ENCODE measurements around the gene EEPD1. TPM values are rescaled to one million over a fixed set of nuclear protein-coding genes. Genes with fewer than 3 reads are reported as not detected.

The EEPD1 gene
- total RNA-seq, 2 experiments from 2014 or later, result 1.2 to 1.3 TPM

DNA sequence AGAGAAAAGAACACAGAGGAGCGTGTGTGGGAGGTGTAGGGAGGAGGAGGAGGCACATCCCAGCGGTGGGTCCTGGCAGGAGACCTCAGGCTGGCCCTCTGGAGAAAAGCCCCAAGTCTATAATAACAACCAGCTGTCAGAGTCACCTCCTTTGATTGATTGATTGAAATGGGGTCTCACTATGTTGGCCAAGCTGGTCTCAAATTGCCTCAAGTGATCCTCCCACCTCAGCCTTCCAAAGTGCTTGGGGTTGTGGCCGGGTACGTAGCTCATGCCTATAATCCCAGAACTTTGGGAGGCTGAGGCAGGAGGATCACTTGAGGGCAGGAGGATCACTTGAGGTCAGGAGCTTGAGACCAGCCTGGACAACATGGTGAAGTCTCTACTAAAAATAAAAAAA is 133.6 kb downstream of the EEPD1 start:
- no peak overlapping the region for H3K4me3 Mint-ChIP-seq

DNA sequence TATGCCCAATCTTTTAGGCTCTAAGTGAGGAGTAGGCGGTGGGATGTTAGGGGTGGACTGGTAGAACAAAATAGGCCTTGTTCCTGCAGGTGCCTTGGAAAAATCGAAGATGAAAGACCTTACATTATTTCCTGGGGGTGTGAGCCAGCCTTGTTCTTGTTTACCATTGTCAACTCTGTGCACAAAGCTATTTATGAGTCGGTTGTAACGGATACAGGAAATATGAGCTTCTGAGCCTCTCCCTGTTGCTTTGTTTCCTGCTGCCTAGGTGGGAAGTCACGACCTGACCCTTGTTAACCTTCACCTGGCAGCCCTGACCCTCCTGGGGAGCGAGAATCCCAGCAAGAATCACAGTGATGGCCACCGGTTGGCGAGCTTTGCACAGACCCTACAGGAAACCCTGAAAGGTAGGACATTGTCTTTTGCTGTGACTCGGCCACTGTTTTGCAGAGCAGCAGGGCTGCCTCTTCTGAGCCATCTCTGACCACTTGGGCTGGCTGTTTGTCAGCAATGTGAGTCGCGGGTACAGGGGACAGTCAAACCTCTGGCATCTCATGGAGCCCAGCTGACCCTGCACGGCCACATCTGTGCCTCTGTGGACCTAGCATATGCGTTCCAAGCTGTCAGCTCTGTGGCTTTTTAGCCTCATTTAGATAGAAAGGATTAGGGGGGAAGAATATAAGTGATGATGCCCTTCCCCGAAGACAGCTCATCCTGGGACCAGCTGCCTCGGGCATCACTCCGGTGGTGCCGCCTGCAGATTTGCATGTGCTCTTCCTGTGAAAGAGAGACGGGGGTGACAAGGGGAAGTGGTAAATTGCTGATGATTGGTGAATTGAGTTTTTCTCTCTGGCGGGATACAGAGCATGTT is 134.6 kb downstream of the EEPD1 start:
- intact Hi-C loops (cut with micrococcal nuclease), result loop anchor here (1.0 to 10.0 kb wide), 3 partner anchors 80 to 563 kb away; no protein-coding TSS in a partner anchor
- Mint-ChIP-seq H3K4me3 (peak overlapping the region; percentile 50), H3K27ac (peak overlapping the region; percentile 86), H3K4me1 (ENCODE audit: low read depth) (peaks cover 70% of the 10 kb centered on the region), H3K36me3 (peaks cover 2% of the 10 kb centered on the region), H3K27me3 (no peaks in the 10 kb centered on the region), H3K9me3 (no peaks in the 10 kb centered on the region)
- ChIA-PET CTCF (interaction anchor here (0.8 to 7.0 kb wide), 5 partner anchors 10 to 312 kb away, joined by 3 to 48 read pairs (median 5); no protein-coding TSS in a partner anchor), POLR2A (interaction anchor here (1.1 kb wide), 1 partner anchor 102 kb away, joined by 3 read pairs; the partner anchor contains the start of gene ANLN)
- DNase-seq, result peak; percentile 78

More for the DNA sequence above, 133.6 kb downstream of the EEPD1 start:
- no peaks in the 10 kb centered on the region for H3K9me3 Mint-ChIP-seq
- POLR2A ChIA-PET, result interaction anchor here (1.1 kb wide), 1 partner anchor 171 kb away, joined by 3 read pairs; no protein-coding TSS in a partner anchor
- CTCF ChIA-PET, result interaction anchor here (0.5 to 7.0 kb wide), 6 partner anchors 32 to 1948 kb away, joined by 3 to 48 read pairs (median 3); no protein-coding TSS in a partner anchor
- H3K36me3 Mint-ChIP-seq, result peaks cover 2% of the 10 kb centered on the region
- intact Hi-C loops (cut with micrococcal nuclease), result loop anchor here (1.0 to 10.0 kb wide), 3 partner anchors 79 to 562 kb away; partner anchors contain the start of gene EEPD1
- H3K27ac Mint-ChIP-seq, result peak overlapping the region; percentile 93
- H3K27me3 Mint-ChIP-seq, result no peaks in the 10 kb centered on the region
- H3K4me1 Mint-ChIP-seq (ENCODE audit: low read depth), result peaks cover 67% of the 10 kb centered on the region
- DNase-seq, result no peak

DNA sequence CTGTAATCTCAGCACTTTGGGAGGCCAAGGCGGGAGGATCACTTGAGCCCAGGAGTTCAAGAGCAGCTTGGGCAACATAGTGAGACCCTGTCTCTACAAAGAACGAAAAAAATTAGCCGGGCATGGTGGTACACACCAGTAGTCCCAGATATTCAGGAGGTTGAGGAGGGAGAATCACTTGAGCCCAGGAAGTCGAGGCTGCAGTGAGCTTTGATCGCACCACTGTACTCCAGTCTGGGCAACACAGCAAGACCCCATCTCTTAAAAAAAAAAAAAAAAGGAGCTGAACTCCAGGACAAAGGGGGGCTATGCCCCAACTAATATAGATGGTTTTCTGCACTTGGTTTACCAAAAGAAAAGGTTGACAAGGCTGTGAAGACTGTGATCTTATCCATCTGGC is 135.4 kb downstream of the EEPD1 start:
- DNase-seq, result no peak
- peaks cover 2% of the 10 kb centered on the region for H3K36me3 Mint-ChIP-seq
- peaks cover 61% of the 10 kb centered on the region for H3K4me1 Mint-ChIP-seq (ENCODE audit: low read depth)
- ChIA-PET CTCF (interaction anchor here (1.1 to 7.0 kb wide), 5 partner anchors 11 to 313 kb away, joined by 3 to 48 read pairs (median 5); no protein-coding TSS in a partner anchor), POLR2A (interaction anchor here (1.1 kb wide), 1 partner anchor 101 kb away, joined by 3 read pairs; the partner anchor contains the start of gene ANLN)
- no peaks in the 10 kb centered on the region for H3K27me3 Mint-ChIP-seq
- H3K9me3 Mint-ChIP-seq, result no peaks in the 10 kb centered on the region
- intact Hi-C loops (cut with micrococcal nuclease), result loop anchor here (1.0 to 10.0 kb wide), 3 partner anchors 81 to 564 kb away; no protein-coding TSS in a partner anchor
- no peak overlapping the region for H3K4me3 Mint-ChIP-seq
- H3K27ac Mint-ChIP-seq, result no peak overlapping the region

DNA sequence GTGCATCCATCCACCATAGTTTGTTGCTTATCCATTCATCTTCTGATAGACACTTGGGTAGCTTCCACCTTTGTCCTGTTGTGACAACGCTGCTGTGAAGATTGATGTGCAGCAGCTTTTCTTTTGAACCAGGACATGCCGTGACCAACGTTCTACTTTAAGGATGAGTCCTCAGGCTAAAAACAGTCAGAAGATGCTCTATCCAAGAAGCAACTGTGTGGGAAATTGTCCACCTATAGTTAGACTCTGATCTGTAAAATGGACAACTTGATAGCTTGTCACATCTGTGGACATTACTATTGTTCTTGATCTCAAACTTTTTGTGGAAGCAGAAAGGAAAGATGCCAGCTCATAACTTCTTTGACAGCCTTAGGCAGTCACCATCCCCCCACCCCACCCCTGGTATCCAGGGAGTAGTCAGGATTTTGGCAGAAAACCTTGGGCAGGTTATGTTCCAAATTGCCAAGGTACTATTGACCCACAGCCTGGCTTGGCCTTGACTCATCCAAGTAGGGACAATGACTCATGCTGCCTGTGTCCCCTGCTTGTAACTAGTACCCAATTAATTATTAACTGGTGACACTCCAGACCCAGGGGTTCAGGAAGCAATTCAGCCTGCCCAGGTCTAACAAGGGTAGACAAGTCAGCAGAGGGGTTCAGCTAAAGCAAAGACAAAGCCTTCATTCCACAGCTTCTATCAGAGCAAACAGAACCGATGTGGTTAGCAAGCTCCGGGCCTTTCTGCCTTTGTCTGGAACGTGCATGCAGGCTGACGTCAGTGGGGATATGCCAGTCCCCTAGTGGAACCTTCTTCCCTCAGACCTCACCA is 137.0 kb downstream of the EEPD1 start:
- no peak overlapping the region for H3K27ac Mint-ChIP-seq
- intact Hi-C loops (cut with micrococcal nuclease), result loop anchor here (5.0 to 10.0 kb wide), 2 partner anchors 83 to 565 kb away; no protein-coding TSS in a partner anchor
- peaks cover 2% of the 10 kb centered on the region for H3K36me3 Mint-ChIP-seq
- no peak overlapping the region for H3K4me3 Mint-ChIP-seq
- peaks cover 50% of the 10 kb centered on the region for H3K4me1 Mint-ChIP-seq (ENCODE audit: low read depth)
- DNase-seq, result no peak
- ChIA-PET CTCF (interaction anchor here (0.6 to 7.0 kb wide), 14 partner anchors 10 to 373 kb away, joined by 3 to 124 read pairs (median 5); no protein-coding TSS in a partner anchor), POLR2A (no interaction called here)
- no peaks in the 10 kb centered on the region for H3K27me3 Mint-ChIP-seq
- H3K9me3 Mint-ChIP-seq, result no peaks in the 10 kb centered on the region

DNA sequence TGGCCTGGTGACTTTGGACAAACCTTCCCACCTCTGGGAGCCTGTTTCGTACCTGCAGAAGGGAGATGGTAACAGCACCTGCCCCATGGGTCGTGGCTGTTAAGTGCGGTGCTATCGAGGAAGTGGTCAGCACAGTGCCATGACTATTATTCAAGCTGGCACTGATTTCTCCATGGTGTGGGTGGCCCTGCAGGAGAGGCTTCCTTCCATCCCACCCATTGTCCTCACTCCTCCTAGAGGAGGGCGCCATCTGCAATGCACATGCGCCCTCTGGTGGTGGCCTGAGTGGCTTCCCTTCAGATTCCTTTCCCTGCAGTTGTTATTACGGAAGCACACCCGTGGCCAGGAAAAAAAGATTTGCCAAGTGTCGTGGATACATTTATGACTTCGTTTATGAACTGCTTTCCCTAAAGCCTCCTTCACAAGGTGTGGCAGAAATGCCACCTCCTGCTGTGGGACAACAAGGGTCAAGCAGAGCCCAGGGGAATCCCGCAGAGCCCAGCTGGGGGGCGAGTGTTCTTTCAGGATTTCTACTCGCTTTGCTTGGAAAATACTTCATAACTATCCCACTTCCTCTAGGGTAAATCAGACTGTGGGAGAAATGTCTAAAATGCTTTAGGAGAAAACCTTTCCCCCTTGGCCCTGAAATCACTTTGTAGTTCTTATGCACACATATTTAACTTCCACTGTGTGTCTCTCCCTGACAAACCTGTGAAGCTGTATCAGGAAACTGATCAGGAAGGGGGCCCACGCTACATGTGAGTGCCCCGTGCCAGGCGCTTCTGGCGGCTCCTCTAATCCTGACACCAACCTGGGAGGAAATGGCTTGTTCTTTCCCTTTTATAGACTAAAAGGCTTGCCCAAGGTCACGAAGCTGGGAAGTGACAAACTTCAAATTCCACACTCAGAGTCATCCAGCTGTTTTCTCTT is 138.6 kb downstream of the EEPD1 start:
- no peaks in the 10 kb centered on the region for H3K9me3 Mint-ChIP-seq
- intact Hi-C loops (cut with micrococcal nuclease), result loop anchor here (1.0 kb wide), 3 partner anchors 270 to 374 kb away; no protein-coding TSS in a partner anchor
- no peaks in the 10 kb centered on the region for H3K27me3 Mint-ChIP-seq
- H3K36me3 Mint-ChIP-seq, result no peaks in the 10 kb centered on the region
- peaks cover 39% of the 10 kb centered on the region for H3K4me1 Mint-ChIP-seq (ENCODE audit: low read depth)
- CTCF ChIA-PET, result interaction anchor here (0.6 to 7.0 kb wide), 24 partner anchors 9 to 375 kb away, joined by 3 to 124 read pairs (median 4); no protein-coding TSS in a partner anchor
- H3K4me3 Mint-ChIP-seq, result peak overlapping the region; percentile 64
- DNase-seq, result peak; percentile 80
- H3K27ac Mint-ChIP-seq, result no peak overlapping the region
- POLR2A ChIA-PET, result no interaction called here

DNA sequence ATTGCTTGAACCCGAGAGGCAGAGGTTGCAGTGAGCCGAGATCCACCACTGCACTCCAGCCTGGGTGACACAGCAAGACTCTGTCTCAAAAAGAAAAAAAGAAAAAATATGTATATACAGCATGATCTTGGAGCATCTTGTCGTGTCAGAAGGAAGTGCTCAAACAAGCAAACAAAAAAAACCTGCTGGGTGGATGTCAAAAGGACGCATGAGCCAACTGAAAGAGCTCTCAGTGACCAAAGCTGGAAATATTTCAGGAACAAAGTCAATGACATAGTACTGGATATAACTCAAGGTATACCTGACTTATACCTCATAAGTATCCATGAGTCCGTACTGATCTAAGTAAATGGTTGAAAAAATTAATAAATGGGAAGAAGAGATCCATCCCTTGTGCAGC is 142.0 kb downstream of the EEPD1 start:
- intact Hi-C loops (cut with micrococcal nuclease), result no loop called here
- H3K4me1 Mint-ChIP-seq (ENCODE audit: low read depth), result peaks cover 13% of the 10 kb centered on the region
- H3K9me3 Mint-ChIP-seq, result no peaks in the 10 kb centered on the region
- no peak overlapping the region for H3K4me3 Mint-ChIP-seq
- POLR2A ChIA-PET, result no interaction called here
- H3K36me3 Mint-ChIP-seq, result no peaks in the 10 kb centered on the region
- DNase-seq, result no peak
- no peak overlapping the region for H3K27ac Mint-ChIP-seq
- no peaks in the 10 kb centered on the region for H3K27me3 Mint-ChIP-seq
- CTCF ChIA-PET, result no interaction called here

DNA sequence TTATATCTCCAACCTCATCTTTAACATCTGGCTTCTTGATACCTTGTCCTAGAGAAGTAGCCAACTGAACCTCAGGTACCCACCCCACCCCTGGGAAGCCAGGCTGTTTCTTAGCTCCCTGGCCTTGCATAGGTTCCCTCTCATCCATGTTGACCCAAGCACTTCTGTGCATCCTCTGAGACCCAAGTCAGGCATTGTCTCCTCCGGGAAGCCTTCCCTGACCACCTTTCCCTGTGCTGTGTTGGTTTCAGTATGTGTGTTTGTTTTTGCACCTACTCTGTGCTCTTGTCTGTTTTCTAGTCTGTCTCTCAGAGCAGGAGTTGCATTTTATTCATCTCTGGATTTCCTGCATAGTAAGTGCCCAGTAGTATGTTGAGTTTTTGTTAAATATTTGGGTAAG is 143.2 kb downstream of the EEPD1 start:
- CTCF ChIA-PET, result interaction anchor here (0.6 kb wide), 1 partner anchor 888 kb away, joined by 3 read pairs; no protein-coding TSS in a partner anchor
- no peaks in the 10 kb centered on the region for H3K36me3 Mint-ChIP-seq

DNA sequence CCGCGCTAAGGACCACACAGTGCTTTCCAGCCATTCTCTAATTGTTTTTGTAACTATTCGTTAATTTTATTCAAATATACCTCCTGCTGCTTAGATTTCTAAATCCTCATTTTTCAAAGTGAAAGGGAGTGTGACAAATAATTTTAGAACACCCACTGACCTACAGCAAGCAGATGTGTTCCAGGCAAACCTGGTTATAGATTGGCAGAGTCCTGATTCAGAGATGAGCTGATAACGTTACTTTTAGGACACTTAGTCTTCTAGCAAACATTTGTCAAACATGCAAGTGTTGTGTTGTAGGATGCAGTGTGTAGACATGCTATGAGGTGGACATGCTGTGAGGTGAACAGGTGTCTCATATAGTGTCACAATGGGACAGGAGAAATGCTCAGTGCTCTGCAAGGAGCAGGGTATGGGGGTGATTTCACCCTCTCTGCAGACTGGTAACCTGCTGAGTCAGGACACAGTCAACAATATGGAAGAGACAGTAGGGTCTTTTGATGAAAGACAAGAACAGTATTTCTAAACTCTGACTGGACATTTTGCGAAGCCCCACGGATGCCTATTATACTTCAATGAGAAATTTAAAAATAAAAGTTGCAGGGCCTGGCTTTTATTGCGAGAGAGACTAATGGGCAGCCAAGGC is 144.4 kb downstream of the EEPD1 start:
- no peaks in the 10 kb centered on the region for H3K4me1 Mint-ChIP-seq (ENCODE audit: low read depth)
- ChIA-PET POLR2A (no interaction called here), CTCF (no interaction called here)
- H3K9me3 Mint-ChIP-seq, result no peaks in the 10 kb centered on the region
- DNase-seq, result no peak
- H3K4me3 Mint-ChIP-seq, result no peak overlapping the region
- intact Hi-C loops (cut with micrococcal nuclease), result no loop called here
- H3K27ac Mint-ChIP-seq, result no peak overlapping the region
- H3K27me3 Mint-ChIP-seq, result no peaks in the 10 kb centered on the region
- H3K36me3 Mint-ChIP-seq, result no peaks in the 10 kb centered on the region

More for the DNA sequence above, 143.2 kb downstream of the EEPD1 start:
- Mint-ChIP-seq H3K4me3 (no peak overlapping the region), H3K4me1 (ENCODE audit: low read depth) (peaks cover 10% of the 10 kb centered on the region), H3K27me3 (no peaks in the 10 kb centered on the region), H3K27ac (no peak overlapping the region), H3K9me3 (no peaks in the 10 kb centered on the region)
- no peak for DNase-seq
- POLR2A ChIA-PET, result no interaction called here
- intact Hi-C loops (cut with micrococcal nuclease), result no loop called here

DNA sequence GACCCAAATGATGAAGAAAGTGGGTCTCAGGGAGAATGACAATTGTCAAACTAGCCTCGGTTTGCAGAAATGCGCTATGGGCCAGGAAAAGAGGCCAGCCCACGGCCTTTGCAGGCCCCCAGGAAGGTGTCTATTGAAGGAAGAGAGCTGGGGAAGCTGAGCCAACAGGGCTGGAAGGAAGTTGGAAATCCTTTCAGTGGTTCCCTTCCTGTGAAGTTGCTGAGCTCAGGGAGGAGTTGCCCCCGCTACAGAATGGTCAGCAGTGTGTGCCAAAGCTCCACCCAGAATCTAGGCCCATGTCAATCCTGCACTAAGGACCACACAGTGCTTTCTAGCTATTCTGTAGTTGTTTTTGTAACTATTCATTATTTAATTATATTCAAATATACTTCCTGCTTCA is 145.1 kb downstream of the EEPD1 start:
- POLR2A ChIA-PET, result no interaction called here
- H3K4me1 Mint-ChIP-seq (ENCODE audit: low read depth), result no peaks in the 10 kb centered on the region
- intact Hi-C loops (cut with micrococcal nuclease), result no loop called here
- no peaks in the 10 kb centered on the region for H3K27me3 Mint-ChIP-seq
- no peak overlapping the region for H3K27ac Mint-ChIP-seq
- DNase-seq, result no peak
- H3K9me3 Mint-ChIP-seq, result no peaks in the 10 kb centered on the region
- CTCF ChIA-PET, result interaction anchor here (0.6 kb wide), 1 partner anchor 308 kb away, joined by 5 read pairs; no protein-coding TSS in a partner anchor
- no peak overlapping the region for H3K4me3 Mint-ChIP-seq
- no peaks in the 10 kb centered on the region for H3K36me3 Mint-ChIP-seq

DNA sequence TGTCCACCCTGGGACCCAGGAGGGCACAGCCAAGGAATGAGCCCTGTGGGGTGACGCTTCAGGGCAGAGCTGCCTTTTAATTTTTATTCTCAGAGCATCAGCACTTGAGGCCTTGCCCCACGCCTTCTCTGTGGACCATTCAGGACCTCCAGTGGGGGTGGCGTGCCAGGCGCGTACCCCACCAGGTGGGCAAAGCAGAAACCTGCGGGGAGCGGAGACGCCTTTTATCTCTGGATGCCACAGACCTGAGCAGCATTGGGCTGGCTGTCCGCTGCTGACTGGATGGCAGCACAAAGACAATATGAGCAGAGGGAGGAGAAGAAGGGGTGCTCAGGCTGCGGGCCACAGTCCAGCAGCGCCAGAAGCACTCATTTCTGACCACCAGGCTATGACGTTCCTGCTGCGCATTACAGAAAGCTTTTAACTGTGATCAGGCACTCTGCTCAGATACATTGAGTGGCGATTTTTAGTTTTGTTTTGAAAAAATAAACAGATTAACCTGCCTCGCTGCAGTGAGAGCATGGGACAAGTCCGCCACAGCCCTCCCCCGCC is 146.2 kb downstream of the EEPD1 start:
- no peak for DNase-seq
- intact Hi-C loops (cut with micrococcal nuclease), result no loop called here
- ChIA-PET POLR2A (no interaction called here), CTCF (interaction anchor here (3.5 kb wide), 1 partner anchor 20 kb away, joined by 16 read pairs; no protein-coding TSS in a partner anchor)
- no peaks in the 10 kb centered on the region for H3K4me1 Mint-ChIP-seq (ENCODE audit: low read depth)
- H3K9me3 Mint-ChIP-seq, result no peaks in the 10 kb centered on the region
- H3K27me3 Mint-ChIP-seq, result no peaks in the 10 kb centered on the region
- no peak overlapping the region for H3K4me3 Mint-ChIP-seq
- H3K36me3 Mint-ChIP-seq, result no peaks in the 10 kb centered on the region
- no peak overlapping the region for H3K27ac Mint-ChIP-seq

Measured in activated CD4-positive, alpha-beta memory T cell treated with anti-CD3 and anti-CD28 coated beads for 36 hours (primary cell).